GM21381 (cell line): ENCODE data around the gene RAB36.
A peak's percentile ranks its signal among the peaks of the same experiment; 100 is the strongest.

ENCODE experiments used
- ATAC-seq: cut with Tn5 transposase; IDR thresholded peaks from one replicate; pipeline ENCODE4 v1.9.1; 2021; ENCODE audit warnings: mild to moderate bottlenecking, moderate library complexity; ENCODE audit not compliant: unreplicated experiment

The RAB36 gene, protein sequence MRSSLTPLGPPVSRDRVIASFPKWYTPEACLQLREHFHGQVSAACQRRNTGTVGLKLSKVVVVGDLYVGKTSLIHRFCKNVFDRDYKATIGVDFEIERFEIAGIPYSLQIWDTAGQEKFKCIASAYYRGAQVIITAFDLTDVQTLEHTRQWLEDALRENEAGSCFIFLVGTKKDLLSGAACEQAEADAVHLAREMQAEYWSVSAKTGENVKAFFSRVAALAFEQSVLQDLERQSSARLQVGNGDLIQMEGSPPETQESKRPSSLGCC

GRCh38 chr22:23144932-23145877 is at the start of gene RAB36:
TSS of gene RAB36 (plus strand) at chr22:23145477. CDS start at chr22:23146617, 1,140 bp downstream.
- peak; percentile 41 for ATAC-seq

- no peak for ATAC-seq
Observed at GRCh38 chr22:23095733-23096342, 49.4 kb upstream of the RAB36 start.

DNA sequence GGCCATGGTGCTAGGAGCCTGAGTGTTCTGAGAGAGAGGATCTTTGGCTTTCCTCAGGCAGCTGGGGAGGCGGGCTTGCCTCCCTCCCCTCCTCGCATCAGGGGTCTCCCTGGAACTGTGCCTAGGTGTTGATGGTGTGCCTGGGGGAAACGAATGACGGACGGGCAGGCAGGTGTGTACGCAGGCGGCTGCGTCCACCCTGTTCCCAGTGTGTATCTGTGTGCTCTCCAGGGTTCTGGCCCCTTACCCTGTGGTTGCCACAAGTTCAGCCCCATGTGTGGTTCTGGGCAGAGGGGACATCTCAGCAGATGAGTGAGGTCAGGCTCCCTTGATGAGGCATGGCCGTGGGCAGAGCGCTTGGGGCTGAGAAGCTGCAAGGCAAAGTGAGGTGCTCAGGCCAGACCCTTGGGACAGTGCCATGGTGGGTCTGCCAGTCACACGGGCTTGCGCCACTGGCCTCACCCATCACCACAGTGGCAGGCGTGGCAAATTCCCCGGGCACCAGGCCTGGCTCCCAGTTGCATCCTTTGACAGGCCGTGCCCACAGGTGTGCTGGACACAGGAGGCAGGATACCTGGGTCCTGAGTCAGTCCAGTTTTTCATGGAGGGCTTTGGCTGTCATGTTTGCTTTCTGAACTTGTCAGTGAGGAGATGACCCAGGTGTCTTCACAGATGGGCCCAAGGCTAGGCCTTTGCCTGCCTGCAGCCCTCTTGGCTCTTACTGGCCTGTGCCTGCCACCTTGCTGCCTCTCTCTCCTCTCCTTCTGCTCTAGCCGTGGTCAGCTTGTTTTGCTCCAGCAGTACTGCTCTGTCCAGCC is 47.7 kb upstream of the RAB36 start:
- ATAC-seq, result no peak

DNA sequence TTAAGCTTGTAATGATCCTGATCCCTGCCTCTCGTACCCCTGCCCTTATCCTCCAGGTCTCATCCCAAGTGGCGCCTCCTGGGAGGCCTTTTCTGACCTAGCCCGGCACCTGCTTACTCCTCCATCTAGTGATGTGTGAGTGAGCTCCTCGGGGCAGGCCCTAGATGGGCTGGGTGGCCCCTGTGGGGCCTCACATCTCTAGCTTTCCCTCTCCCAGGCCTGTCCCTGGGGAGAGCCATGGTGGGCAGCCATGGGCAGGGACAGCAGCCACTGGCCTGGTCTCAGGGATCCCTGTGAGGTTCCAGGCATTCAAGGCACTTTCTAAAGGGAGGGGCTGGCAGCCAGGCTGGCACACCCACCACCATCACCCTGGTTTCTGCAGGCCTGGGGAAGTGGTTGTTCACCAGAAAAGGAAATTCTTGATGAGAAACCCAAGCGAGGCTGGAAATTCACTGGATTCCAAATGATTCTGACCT is 47.0 kb upstream of the RAB36 start:
- no peak for ATAC-seq

GRCh38 chr22:23098718-23099530 is 46.4 kb upstream of the RAB36 start:
- ATAC-seq, result no peak

DNA sequence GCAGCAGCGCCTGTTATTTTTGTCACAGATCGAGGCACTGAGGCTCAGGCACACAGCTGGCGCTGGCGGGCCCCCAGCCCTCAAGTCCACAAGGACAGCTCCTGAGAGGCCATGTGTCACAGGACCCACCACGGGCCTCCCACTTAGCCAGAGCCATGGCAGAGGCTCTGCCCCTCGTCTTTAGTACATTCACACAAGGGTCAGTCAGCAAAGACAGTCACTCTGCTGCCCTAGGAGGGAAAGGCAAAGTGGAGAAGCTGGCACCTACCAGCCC is 45.8 kb upstream of the RAB36 start:
- ATAC-seq, result no peak

- no peak for ATAC-seq
Observed at GRCh38 chr22:23100124-23100801, 45.0 kb upstream of the RAB36 start.

GRCh38 chr22:23101524-23101923 is 43.8 kb upstream of the RAB36 start:
- ATAC-seq, result no peak

- ATAC-seq, result no peak
Observed at GRCh38 chr22:23102002-23102655, 43.1 kb upstream of the RAB36 start.

DNA sequence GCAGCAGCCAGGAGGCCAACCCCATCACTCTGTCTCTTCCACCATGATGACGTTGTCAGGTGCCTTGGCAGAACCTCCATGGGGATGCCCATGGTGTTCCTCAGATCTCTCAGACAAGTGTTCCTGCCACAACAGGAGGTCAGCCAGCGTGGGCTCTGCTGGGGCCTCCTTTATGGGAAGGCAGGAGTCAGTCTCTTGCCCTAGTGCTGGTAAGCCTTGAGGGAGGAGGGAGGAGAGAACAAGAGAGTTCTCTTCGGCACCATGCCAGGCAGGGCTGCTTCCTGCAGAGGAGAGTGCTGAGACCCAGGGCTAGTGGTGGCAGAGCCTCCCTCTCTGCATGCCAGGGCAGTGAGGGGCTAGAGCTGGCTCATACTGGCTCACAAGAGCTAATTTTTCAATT is 42.5 kb upstream of the RAB36 start:
- ATAC-seq, result no peak

DNA sequence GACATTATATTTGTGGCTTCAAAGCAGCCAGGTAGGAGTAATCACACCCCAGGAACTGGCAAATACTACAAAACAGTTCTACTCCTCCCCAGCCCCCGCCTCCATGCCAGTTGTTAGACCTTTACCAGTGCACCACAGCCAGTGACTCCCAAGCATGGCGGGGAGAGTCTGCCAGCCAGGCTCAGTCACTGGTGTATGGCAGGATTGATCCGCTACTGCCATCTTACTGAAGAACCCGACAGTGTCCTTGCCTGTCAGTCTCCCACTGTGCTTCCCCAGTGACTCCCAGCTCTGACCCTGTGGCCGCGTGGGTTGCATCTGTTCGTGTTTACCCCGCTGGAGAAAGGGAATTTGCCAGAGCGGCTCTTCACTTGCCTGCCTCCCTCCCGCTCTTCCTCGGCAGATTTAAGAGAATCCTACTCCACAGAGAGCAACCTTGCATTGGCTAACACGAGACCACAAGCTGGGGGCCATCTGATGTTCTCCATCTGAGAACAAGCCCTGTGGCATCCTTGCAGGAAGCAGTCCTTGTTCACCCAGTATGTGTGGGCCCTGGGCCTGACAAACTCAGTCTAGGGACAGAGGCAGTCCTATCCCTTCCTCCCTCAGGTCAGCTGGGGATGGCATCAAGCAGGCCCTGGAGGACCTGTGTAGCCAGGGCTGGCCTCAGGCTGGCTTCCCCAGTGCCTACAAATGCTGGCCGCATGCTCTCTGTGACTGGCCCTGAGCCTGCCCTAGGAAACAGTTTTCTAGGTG is 41.9 kb upstream of the RAB36 start:
- no peak for ATAC-seq

GRCh38 chr22:23104187-23104971 is 40.9 kb upstream of the RAB36 start:
- no peak for ATAC-seq

GRCh38 chr22:23105304-23105703 is 40.0 kb upstream of the RAB36 start:
- no peak for ATAC-seq

- no peak for ATAC-seq
Observed at GRCh38 chr22:23105919-23106318, 39.4 kb upstream of the RAB36 start.

DNA sequence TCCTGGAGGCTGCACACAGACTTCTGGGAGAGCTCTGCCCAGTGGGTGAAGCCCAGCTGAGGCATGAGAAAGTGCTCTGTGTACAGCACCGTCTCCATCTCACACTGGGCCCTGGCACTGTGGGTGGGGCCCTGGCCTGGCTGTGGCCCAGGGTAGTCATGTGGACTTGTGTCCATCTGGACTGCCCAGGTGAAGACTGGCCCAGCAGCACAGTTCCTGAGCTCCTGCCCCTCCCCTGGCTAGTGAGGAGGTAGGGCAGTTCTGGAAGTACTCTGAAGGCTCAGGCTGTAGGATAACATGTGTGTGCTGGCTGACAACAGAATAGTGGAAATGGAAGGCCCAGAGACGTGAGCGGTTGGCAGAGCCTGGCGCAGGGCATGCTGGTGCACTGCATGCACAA is 38.9 kb upstream of the RAB36 start:
- no peak for ATAC-seq

DNA sequence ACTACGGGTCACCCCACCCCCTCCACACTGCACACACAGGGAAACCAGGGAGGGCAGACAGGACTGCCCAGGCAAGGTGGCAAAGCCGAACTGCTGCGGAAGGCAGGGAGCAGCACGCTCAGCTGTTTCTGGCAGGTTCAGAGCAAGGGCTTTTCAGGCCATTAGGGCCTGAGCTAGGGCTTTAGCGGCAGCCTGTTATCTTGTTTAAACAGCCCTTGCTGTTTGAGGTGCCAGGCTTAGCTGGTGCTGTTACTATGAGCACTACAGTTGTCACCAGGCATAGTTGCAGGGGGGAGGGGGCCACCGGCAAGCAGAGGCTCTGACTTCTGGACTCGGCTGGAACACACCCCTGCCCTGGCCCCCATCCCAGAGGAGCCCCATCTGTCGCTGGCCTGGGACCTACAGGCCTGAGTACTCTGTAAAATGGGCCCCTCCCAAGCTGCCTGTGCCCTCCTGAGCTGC is 38.3 kb upstream of the RAB36 start:
- no peak for ATAC-seq

- no peak for ATAC-seq
Observed at GRCh38 chr22:23107487-23108248, 37.6 kb upstream of the RAB36 start.
